GM12892 (cell line): ENCODE measurements around the gene NPAP1.

ENCODE experiments used
- DNase-seq: peaks from one replicate; pipeline ENCODE4 v3.0.0; 2011; ENCODE audit not compliant: insufficient read length
- FAIRE-seq: peaks from 2 replicates; lab custom pipeline; 2011; peaks lifted over from hg19 to GRCh38; lab: Jason Lieb, UNC
- POLR2A ChIP-seq: IDR thresholded peaks from 2 replicates; pipeline ENCODE4 v1.6.1; 2011; ENCODE audit warnings: low read depth, low read length, control low read depth
- POLR2AphosphoS5 ChIP-seq: IDR thresholded peaks from 2 replicates; pipeline ENCODE4 v1.6.1; 2011; ENCODE audit warnings: low read depth, low read length, control low read depth
- TAF1 ChIP-seq: IDR thresholded peaks from 2 replicates; pipeline ENCODE4 v1.6.1; 2011; ENCODE audit warnings: low read depth, mild to moderate bottlenecking, control low read depth, low read length, borderline replicate concordance

NPAP1 gene

GRCh38 chr15:24684313-24684712 lies 8.7 kb downstream of the NPAP1 start:
- no peak for DNase-seq
- no peak for FAIRE-seq
- TF ChIP-seq POLR2A (no peak), POLR2AphosphoS5 (no peak), TAF1 (no peak)

- no peak for FAIRE-seq
- TF ChIP-seq POLR2AphosphoS5 (no peak), TAF1 (no peak), POLR2A (no peak)
- DNase-seq, result no peak
Observed at GRCh38 chr15:24696201-24696600, 20.6 kb downstream of the NPAP1 start.

- TF ChIP-seq POLR2A (no peak), POLR2AphosphoS5 (no peak), TAF1 (no peak)
- FAIRE-seq (no peak), DNase-seq (no peak)
Observed at GRCh38 chr15:24696842-24697241, 21.3 kb downstream of the NPAP1 start.

- no peak for TF ChIP-seq POLR2A
- TF ChIP-seq POLR2AphosphoS5, result no peak
- TF ChIP-seq TAF1, result no peak
- no peak for FAIRE-seq
- DNase-seq, result no peak
Observed at GRCh38 chr15:24718289-24719082, 42.9 kb downstream of the NPAP1 start.

GRCh38 chr15:24729760-24730159 lies 54.2 kb downstream of the NPAP1 start:
- no peak for TF ChIP-seq TAF1
- TF ChIP-seq POLR2A, result no peak
- TF ChIP-seq POLR2AphosphoS5, result no peak
- DNase-seq (no peak), FAIRE-seq (no peak)
